Activated CD8-positive, alpha-beta memory T cell treated with anti-CD3 and anti-CD28 coated beads, Interleukin-2, amount 50 U/mL, for 4 hours (primary cell): ENCODE results near the gene SIVA1.
A peak's percentile ranks its signal among the peaks of the same experiment; 100 is the strongest.
"Not testable (repeated sequence)": the region's sequence is repeated elsewhere in the genome, so short reads cannot be mapped to it uniquely, and the experiment has no call there.

Experiments
- DNase-seq: peaks from one replicate; pipeline ENCODE4 v3.0.0-alpha.2; 2020

Gene SIVA1

DNA sequence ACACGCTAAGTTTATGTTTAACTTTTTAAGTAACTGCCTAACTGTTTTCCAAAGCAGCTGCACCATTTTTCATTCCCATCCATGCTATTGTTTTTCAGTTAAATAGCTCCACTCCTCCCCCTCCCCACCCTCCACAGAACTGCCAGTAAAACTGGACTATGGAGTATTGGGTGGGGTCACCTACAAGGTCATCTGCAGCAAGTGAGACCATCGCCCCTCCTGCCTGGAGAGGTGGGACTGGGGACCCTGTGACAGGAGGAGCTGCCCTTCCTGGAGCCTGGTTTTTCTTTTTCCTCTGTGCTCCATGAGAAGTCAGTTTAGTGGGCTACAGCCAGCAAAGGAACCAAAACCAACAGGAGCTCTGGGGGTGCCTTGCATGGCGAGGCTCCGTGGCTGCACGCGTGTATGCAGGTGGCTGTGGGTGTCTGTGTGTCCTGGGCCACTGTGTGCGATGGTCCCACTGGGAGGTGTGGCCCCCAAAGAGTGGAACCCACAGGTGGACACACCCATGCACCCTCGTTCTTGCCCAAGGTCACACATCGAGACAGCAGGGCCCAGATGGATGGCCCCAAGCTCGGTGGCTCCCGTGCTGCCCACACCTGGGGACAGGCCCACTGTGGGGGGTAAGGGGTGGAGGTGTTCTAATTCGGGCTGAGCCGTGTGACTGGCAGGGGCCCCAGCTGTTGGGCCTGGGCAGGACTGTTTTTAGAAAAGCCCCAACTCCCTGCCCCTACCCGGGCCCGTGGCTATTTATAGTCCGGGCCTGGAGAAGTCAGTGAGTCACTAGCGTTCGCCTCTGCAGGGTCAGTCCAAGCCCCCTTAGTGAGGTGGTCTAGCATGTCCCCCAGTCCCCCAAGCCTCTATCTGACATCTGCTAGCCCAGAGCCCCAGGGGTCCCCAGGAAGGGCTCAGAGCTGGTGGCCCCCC is 31.2 kb upstream of the SIVA1 start:
- DNase-seq, result no peak

DNA sequence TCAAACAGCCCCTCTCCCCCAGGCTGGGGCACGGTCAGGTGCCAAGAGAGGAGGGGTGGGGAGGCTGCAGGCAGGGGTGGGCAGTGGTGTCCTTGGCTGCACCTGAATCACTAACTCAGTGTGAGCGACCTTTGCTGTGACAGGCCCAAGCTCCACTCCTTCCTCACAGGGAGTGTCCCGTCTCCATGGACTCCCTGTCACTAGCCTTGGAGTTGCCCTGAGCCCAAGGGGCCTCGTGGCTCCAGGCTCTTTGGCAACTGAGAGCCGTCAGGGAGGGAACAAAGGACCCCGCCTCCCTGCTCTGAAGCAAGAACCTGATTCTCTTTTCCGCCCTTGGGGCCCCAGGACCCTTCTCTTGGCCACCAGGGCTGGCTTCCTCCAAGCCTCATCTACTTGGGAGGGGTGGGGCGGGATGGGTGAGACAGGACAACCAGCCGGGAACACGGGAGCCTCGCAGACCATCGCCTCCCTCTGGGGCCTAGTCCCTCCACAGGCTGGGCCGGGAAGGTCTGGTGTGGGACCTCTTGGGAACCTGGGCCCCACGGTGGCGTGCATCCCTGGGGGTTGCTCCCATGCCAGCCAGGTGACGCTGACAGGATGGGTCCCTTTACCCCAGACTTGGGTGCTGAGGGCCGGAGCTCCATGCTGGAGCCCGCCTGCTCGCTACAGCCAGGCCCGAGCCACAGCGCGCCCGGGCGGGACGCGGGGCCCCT is 29.9 kb upstream of the SIVA1 start:
- no peak for DNase-seq

DNA sequence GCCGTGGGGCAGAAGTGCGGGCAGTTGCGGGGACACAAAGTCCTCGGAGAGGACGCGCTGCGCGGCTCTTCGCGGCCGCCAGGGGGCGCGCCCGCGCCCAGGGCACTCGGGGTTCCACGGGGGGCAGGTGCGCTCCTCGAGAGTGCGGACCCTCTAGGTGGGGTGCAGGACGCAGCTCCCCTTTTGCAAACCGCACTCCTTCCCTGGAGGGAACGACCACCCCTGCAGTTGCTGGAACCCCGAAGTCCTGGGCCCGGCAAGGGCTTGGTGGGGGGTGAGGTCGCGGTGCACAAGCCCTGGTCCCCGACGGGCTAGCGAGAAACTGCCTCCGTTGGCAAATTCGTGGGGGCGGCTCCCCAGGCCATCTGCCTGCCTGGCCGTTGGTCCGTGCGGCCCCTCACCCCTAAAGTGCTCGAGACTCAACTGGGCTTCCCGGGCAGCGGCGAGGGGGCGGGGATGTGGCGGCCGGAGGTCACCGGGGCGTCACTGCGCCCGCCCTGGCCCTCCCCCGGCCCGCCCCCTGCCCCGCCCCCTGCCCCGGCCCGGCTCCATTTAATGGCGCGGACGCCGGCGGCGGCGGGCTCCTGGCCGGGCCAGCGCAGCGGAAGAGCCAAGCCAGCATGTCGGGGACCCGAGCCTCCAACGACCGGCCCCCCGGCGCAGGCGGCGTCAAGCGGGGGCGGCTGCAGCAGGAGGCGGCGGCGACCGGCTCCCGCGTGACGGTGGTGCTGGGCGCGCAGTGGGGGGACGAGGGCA is 29.1 kb upstream of the SIVA1 start, which contains the start of gene ADSS1:
Gene ADSS1 (plus strand): TSS at position 579 of the 756 bp plus-strand sequence. CDS start 42 bp downstream, at position 621.
- peak; percentile 59 for DNase-seq

DNA sequence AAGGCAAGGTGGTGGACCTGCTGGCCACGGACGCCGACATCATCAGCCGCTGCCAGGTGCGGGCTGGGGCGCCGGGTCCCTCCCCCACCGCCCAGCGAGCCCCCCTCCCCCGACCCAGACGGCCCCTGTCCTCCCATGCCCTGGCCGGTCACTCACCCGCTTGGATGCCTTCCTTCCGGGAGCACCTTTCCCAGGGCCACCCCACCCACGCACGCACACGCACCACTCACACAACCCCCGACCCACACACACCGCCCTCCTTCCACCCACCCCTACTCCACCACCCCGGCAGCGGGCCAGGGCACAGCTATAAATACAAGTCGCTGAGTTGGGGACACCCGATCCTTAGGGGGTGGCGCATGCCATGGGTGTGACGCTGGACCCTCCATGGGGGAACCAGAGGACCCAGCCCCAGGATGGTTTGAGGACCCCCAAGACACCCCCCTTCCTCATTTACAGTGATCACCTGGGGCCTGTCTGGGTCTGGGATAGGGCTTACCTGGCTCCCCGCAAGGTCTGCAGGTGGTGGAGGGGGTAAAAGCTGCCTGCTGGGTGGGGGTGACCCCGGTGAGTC is 28.5 kb upstream of the SIVA1 start:
- peak; percentile 28 for DNase-seq

DNA sequence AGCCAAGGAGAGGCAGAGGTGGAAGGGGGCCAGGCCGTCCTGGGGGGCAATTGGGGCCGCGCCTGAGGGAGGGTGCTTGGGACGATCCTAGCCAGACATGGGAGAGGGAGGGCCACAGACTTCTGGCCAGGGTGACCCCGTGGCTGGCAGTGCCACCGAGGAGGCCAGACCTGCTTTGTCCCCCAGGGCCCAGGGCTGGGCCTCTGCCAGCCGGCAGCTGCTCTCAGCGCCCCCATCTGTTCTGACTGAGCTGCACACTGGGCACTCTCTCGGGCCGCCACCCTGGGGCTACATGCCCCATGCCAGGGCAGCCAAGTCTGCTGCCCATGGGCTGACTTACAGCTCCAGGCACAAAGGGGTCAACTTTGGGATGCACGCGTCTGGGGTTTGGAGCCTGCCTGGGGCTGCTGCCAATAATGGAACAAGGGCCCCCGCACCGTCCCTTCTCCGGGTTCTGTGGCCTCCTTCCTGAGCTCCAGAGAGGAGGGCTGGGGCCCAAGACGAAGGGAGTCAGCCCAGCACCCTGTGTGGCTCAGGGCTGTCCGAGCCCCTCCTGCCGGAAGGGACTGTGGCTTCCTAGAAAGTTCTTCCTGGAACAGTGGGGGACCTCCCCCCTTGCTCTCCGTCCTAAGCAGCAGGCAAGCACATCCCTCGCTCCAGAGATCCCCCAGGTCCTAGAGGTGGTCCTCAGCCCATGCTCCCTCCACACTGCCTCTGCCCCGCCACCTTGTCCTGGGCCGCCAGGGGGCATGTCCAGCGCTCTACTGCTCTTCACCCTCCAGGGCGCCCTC is 27.8 kb upstream of the SIVA1 start:
- no peak for DNase-seq

DNA sequence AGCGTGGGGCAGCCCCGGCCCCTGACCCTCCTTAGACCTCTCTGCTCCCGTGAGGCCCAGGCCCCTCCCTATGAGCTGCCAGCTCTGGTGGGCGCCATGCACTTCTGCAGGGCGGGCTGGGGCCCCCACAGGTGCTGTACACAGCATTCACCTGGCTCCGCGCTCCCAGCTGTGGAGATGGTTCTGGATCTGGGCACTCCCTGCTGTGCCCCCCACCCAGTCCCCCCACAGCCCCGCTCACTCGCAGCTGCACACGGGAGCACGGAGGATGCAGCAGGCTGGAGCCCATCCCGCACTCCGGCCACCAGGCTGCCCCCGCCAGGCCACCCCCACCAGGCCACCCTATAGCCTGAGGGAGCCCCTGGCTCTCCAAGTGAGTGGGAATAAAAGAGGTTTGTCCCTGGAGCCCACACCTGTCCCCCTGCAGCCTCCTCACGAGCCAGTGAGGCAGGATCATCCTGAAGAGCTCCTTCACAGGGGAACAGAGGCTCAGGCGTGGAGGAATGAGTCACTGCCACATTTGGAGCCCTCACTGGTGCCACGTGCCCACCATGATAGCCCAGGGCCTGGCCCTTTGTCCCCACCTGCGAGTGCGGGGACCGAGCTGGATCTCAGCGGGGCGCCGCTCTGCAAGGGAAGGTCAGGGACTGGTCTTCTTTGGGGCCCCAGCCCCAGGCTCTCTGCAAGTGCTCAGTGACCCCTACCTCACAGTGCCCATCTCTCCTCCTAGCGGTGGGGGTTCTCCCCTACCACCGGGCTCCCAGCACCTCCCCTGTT is 27.0 kb upstream of the SIVA1 start:
- DNase-seq, result no peak

DNA sequence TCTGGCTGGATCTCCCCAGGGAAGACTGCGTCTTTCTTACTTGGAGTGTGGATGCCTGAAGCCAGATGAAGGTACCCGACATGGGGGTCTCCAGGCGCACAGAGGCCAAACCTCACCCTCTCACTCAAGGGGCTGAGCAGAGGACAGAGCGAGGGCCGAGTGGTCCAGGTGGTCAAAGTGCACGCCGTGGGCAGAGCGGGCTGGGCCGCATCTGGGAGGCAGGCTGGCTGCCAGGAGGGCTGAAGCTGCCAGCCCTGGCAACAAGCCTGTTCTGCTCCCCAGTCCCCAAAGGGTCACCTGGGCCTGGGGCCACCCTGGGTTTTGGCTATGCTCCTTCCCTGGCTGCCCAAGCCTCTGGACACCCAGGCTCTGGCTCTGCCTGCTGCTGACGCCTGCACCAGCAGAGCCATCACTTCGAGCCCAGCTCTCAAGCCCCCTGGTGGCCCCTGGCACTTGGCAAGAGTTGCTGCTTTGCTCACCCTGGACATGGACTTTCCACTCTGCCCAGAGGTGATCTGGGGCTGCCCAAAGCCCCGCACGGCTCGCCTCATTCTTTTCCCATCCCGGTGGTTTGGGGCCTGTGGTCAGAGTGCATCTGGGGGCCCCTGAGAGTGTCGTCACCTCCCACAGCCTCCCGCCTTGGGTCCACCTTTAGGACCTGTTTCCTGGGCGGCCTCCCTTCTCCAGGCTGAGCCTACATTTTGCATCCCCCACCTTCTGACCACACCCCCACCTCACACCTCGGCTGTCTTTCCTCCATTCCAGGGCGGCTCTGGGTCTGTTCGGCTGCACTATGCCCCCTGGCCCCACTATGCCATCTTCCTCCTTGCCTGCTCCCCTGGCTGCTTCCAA is 26.1 kb upstream of the SIVA1 start:
- no peak for DNase-seq

DNA sequence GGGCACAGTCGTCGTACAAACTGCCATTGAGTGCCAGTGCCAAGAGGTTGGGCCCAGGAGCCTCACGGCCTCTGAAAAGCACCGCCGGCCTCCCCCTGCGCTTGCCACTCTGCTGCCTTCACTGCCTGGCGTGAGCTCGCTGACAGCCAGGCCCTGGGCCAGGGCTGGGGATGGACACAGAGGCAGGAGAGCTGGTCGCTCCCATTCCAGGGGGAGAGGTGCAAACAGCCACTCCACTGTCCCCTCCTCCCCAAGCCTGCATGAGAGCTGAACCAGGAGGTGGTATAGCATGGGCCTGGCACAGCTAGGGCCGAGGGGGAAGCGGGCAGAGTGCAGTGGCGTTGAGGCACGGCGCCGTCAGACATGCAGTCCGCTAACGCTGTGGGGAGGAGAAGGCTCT is 24.3 kb upstream of the SIVA1 start:
- DNase-seq, result no peak

DNA sequence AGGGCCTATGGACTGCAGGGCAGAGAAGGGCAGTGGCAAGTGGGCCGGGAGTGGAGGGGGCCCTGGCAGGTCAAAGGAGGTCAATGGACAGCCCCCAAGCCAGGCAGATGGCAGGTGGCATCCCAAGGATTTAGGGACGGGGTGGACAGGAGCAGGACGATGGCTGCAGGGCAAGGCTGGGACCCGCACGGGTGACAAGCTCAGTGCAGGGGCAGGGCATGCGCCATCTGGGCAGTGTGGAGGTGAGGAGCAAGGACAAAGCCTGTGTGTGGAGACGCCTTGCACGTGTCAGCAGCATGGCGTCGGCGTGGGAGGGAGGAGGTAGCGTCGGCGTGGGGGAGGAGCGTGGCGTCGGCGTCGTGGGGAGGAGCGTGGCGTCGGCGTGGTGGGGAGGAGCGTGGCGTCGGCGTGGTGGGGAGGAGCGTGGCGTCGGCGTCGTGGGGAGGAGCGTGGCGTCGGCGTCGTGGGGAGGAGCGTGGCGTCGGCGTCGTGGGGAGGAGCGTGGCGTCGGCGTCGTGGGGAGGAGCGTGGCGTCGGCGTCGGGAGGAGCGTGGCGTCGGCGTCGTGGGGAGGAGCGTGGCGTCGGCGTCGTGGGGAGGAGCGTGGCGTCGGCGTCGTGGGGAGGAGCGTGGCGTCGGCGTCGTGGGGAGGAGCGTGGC is 23.6 kb upstream of the SIVA1 start:
- not testable (repeated sequence) for DNase-seq

DNA sequence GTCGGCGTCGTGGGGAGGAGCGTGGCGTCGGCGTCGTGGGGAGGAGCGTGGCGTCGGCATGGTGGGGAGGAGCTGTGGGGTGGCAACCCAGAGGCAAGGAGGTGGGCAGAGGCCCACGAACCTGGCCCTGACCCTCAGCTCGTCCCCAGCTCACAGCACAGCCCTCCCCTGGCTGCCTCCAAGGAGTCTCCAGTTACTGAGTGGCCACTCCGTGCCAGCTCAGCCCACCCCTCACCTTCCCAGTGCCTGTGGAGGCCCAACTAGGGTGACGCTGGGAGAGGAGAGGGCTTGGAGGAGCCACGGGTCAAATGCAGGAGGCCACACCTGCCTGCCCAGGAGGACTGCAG is 23.1 kb upstream of the SIVA1 start:
- no peak for DNase-seq

DNA sequence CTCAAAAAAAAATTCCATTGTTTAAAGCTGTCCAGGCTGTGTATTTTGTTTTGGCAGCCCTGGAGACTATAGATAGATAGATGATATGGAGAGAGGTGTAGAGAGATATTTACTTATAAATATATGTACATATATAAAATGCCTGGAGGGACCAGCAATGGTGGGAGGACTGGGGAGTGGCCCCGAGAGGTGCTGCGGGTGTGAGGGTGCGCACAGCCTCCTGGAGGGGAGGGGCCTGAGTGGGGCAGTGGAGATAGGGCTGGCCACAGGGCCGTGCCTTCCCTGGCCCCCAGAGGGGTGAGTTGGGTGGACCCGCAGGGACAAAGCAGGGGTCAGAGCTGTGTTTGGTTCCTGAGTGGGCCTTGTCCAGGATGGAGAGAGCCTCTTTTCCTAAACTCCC is 22.5 kb upstream of the SIVA1 start:
- DNase-seq, result no peak

DNA sequence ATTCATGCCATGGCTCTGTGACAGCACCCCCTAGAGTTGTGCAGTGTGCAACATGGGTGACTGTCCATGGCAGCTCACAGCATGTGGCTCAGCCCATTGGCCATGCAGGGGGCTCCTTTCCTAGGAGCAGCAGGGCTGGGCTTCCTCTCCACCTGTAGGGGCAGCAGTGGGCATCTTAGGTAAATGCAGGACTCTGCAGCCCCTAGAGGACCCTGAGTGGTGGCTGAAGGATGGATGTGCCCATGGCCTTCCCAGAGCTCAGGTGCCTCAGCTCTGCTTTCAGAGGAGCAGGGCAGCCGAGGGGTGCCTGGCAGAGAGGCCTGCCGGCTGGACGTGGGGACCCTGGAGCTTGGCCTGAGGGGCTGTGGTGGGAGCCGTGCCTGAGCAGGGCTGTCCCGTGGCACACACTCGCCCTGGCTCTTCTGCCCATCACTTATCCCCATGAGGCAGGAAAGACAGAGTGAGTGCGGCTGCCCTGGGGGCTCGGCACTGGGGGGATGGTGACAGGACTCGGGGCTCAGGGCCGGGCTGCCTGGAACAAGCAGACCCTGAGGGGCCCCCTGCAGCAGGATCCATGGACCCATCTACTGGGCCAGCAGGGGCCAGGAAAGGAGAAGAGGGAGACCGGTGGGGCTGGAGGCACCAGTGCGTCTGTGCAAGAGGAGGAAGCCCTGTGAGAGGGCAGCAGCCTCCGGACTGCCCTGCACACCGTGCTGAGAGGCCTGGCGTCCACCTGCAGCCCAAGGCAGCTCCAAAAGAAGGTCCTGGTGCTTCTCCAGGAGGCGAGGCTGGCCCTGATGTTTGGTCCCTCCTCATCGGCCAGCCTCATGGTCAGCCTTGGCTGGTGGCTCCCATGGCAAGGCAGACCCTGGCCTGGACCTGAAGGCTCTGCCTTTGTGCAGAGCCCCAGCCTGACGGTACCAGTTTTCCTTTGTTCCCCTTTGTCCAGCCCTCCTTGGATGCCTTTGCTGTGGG is 21.3 kb upstream of the SIVA1 start:
- no peak for DNase-seq

DNA sequence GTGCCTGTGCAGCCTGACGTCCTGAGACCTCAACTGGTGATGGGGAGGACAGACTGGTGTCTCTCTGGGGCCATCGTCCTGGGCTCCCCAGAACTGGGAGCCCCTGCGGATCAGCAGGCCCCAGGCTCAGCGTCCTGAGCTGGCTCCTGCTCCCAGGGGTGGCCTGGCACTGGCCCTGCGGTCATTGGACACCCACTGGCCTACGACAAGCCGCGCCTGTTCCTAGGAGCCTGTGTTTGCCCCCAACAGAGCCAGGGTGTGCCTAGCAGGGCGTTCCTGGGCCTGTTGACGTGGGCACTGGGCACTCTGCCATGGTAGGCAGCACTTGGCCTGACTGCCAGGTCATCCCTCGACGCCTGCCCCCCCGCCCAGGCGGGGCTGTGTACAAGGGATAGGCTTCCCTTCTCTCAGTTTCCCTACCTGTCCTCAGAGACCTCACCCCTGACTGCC is 20.6 kb upstream of the SIVA1 start:
- DNase-seq, result no peak

DNA sequence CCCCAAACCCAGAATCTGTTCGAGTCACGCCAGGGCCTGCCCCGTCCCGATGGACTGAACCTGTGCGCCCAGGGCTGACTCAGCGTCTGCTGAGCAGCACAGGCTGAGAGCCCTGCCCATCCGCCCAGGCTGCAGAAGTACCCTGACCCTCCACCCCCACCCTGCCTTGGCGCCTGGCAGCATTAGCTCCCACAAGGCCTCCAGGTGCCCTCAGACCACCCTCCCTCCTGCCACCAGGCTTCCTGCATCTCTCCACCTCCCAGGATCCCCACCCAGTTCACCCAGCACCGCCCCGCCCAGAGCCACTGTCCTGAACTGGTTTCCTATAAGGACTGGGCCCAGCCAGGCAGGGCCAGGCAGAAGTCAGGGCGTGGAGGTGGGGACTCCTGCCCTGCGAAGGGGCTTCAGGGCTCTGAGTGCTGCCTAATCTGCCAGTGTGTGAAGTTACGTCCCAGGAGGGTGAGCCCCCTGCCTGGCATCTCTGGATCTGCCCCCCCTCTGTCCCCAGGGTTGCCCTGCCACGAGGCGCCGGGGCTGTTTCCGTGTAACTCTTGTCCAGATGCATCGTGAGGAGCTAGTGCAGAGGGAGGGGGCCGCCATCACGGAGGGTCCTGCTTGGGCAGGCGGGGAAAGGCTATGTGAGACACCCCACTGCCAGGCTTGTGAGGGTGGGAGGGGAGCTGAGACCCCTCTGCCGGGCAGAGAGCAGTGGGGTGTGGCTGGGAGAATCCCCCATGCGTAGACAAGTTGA is 19.8 kb upstream of the SIVA1 start:
- DNase-seq, result no peak

DNA sequence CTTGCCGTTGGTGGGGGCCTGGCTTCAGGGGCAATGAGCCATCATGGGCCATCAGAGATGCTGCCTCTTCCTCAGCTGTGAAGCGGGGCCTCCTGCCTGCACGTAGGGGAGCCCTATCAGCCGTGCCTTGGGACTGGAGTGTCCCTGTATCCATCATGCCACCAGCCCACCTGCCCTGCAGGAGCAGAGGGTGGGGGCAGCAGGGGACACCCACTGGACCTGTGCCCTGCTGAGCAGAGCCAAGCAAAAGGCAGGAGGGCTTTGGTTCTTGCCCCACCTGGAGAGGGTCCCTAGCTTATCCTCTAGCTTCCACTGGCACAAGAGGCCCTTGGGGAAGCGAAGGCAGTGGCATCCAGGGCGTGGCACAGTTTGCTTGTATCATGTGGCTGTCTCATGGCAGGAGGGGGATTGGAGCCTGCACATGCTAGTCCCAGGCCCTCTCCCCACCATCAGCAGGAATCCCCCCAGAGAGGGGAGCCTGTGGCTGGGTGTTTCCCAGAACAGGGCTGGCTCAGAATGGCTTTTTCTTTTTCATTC is 18.8 kb upstream of the SIVA1 start:
- no peak for DNase-seq

DNA sequence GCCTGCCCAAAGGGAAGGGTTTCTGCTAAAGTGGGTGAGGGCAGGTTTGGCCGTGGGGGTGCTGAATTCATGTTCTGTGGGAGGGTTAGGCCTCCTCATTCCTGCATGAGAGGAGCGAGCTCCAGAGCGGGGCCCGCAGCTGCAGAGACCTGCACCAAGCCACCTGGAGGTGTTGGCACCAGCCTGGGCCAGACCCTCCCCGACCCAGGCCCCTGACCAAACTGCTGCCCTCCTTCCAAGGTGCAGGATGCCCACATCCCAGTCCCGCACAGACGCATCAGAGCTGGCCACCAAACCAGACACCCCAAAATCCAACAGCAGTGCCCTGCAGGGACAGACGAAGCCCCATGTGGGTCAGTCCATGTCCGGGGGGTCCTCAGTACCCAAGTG is 18.4 kb upstream of the SIVA1 start:
- no peak for DNase-seq

DNA sequence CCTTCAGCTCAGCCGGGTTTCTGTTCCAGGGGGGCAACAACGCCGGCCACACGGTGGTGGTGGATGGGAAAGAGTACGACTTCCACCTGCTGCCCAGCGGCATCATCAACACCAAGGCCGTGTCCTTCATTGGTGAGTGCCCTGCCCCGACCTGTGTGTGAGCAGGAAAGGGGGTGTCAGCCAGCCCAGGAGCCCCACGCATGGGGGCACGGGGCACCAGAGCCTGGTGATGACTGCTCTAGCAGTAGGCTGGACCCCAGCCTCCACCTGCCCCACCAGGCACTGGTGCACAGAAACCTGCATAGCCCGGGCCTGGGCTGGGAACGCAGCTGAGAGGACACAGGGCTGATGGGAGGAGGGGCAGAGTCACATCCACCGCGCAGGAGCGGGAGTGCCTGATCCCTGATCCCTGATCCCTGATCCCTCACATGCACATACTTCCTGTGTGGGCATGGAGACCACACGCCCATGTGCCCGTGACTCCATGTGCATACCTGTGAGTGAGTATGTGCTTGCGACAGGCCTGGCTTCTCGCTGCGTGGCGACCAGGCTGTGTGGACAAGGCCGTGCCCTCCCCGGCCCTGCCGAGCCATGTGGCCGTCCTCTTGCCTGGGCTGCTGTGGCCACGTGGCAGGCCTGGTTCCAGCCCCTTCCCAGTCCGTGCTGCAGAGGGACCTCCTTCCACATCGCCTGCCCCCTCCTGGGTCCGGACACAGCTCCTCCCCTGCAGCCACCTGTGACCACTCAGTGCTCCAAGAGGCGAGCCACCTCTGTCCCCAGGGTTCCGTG is 17.8 kb upstream of the SIVA1 start:
- no peak for DNase-seq
